ENCODE measurements around the gene C17orf114.

Gene C17orf114

GRCh38 chr17:4822835-4823234, 20.7 kb upstream of the C17orf114 start:
- no peak overlapping the region for H3K9ac ChIP-seq (ENCODE audit: low read length in 2 of 2)
- no peak overlapping the region for H3K4me3 ChIP-seq (ENCODE audit: low read length in 2 of 2)
- H3K4me1 ChIP-seq (ENCODE audit: control insufficient read depth, insufficient read depth, low read length): no peaks in the 10 kb centered on the region
- peaks cover 6 to 17% of the 10 kb centered on the region in 2 donors for H3K36me3 ChIP-seq (ENCODE audit: control insufficient read depth in 2 of 2, insufficient read depth in 2 of 2, low read length in 2 of 2)
- H3K9me3 ChIP-seq (ENCODE audit: control insufficient read depth in 2 of 2, low read length in 2 of 2): no peaks in the 10 kb centered on the region
- H3K27me3 ChIP-seq (ENCODE audit: control insufficient read depth in 1 of 2, insufficient read depth in 2 of 2, low read length in 2 of 2): no peaks in the 10 kb centered on the region
- no peak overlapping the region for H3K27ac ChIP-seq (ENCODE audit: low read length)

- H3K36me3 ChIP-seq (ENCODE audit: control insufficient read depth in 2 of 2, insufficient read depth in 2 of 2, low read length in 2 of 2): peaks cover 20 to 29% of the 10 kb centered on the region in 2 donors
- H3K9me3 ChIP-seq (ENCODE audit: control insufficient read depth in 2 of 2, low read length in 2 of 2): no peaks in the 10 kb centered on the region
- H3K27me3 ChIP-seq (ENCODE audit: control insufficient read depth in 1 of 2, insufficient read depth in 2 of 2, low read length in 2 of 2): no peaks in the 10 kb centered on the region
- H3K27ac ChIP-seq (ENCODE audit: low read length): no peak overlapping the region
- no peak overlapping the region for H3K4me3 ChIP-seq (ENCODE audit: low read length in 2 of 2)
- no peaks in the 10 kb centered on the region for H3K4me1 ChIP-seq (ENCODE audit: control insufficient read depth, insufficient read depth, low read length)
- H3K9ac ChIP-seq (ENCODE audit: low read length in 2 of 2): no peak overlapping the region
Measured at GRCh38 chr17:4818276-4818675, 16.1 kb upstream of the C17orf114 start.

GRCh38 chr17:4816826-4817225, 14.7 kb upstream of the C17orf114 start:
- Histone ChIP-seq H3K9me3 (ENCODE audit: control insufficient read depth in 2 of 2, low read length in 2 of 2) (no peaks in the 10 kb centered on the region), H3K27ac (ENCODE audit: low read length) (no peak overlapping the region), H3K36me3 (ENCODE audit: control insufficient read depth in 2 of 2, insufficient read depth in 2 of 2, low read length in 2 of 2) (peaks cover 17 to 24% of the 10 kb centered on the region in 2 donors), H3K4me1 (ENCODE audit: control insufficient read depth, insufficient read depth, low read length) (no peaks in the 10 kb centered on the region), H3K27me3 (ENCODE audit: control insufficient read depth in 1 of 2, insufficient read depth in 2 of 2, low read length in 2 of 2) (no peaks in the 10 kb centered on the region), H3K4me3 (ENCODE audit: low read length in 2 of 2) (no peak overlapping the region), H3K9ac (ENCODE audit: low read length in 2 of 2) (no peak overlapping the region)

- H3K4me1 ChIP-seq (ENCODE audit: control insufficient read depth, insufficient read depth, low read length): no peaks in the 10 kb centered on the region
Measured at GRCh38 chr17:4815043-4815675, 13.0 kb upstream of the C17orf114 start.

GRCh38 chr17:4812690-4813089, 10.6 kb upstream of the C17orf114 start:
- H3K9me3 ChIP-seq (ENCODE audit: control insufficient read depth in 2 of 2, low read length in 2 of 2): no peaks in the 10 kb centered on the region
- H3K4me3 ChIP-seq (ENCODE audit: low read length in 2 of 2): no peak overlapping the region
- H3K27ac ChIP-seq (ENCODE audit: low read length): no peak overlapping the region
- H3K4me1 ChIP-seq (ENCODE audit: control insufficient read depth, insufficient read depth, low read length): peaks cover 10% of the 10 kb centered on the region
- H3K36me3 ChIP-seq (ENCODE audit: control insufficient read depth in 2 of 2, insufficient read depth in 2 of 2, low read length in 2 of 2): peaks cover 14 to 21% of the 10 kb centered on the region in 2 donors
- no peak overlapping the region for H3K9ac ChIP-seq (ENCODE audit: low read length in 2 of 2)
- no peaks in the 10 kb centered on the region for H3K27me3 ChIP-seq (ENCODE audit: control insufficient read depth in 1 of 2, insufficient read depth in 2 of 2, low read length in 2 of 2)

More at GRCh38 chr17:4815043-4815675, 13.0 kb upstream of the C17orf114 start:
- no peaks in the 10 kb centered on the region for H3K27me3 ChIP-seq (ENCODE audit: control insufficient read depth in 1 of 2, insufficient read depth in 2 of 2, low read length in 2 of 2)
- peaks cover 17 to 28% of the 10 kb centered on the region in 2 donors for H3K36me3 ChIP-seq (ENCODE audit: control insufficient read depth in 2 of 2, insufficient read depth in 2 of 2, low read length in 2 of 2)
- H3K9me3 ChIP-seq (ENCODE audit: control insufficient read depth in 2 of 2, low read length in 2 of 2): no peaks in the 10 kb centered on the region
- H3K9ac ChIP-seq (ENCODE audit: low read length in 2 of 2): no peak overlapping the region
- H3K27ac ChIP-seq (ENCODE audit: low read length): no peak overlapping the region
- no peak overlapping the region for H3K4me3 ChIP-seq (ENCODE audit: low read length in 2 of 2)

- Histone ChIP-seq H3K36me3 (ENCODE audit: control insufficient read depth in 2 of 2, insufficient read depth in 2 of 2, low read length in 2 of 2) (peaks cover 7 to 19% of the 10 kb centered on the region in 2 donors), H3K4me1 (ENCODE audit: control insufficient read depth, insufficient read depth, low read length) (peaks cover 13% of the 10 kb centered on the region), H3K27ac (ENCODE audit: low read length) (no peak overlapping the region), H3K27me3 (ENCODE audit: control insufficient read depth in 1 of 2, insufficient read depth in 2 of 2, low read length in 2 of 2) (no peaks in the 10 kb centered on the region), H3K9me3 (ENCODE audit: control insufficient read depth in 2 of 2, low read length in 2 of 2) (no peaks in the 10 kb centered on the region), H3K4me3 (ENCODE audit: low read length in 2 of 2) (no peak overlapping the region), H3K9ac (ENCODE audit: low read length in 2 of 2) (no peak overlapping the region)
Measured at GRCh38 chr17:4811471-4811870, 9.3 kb upstream of the C17orf114 start.

GRCh38 chr17:4810696-4811290, 8.7 kb upstream of the C17orf114 start:
- Histone ChIP-seq H3K9ac (ENCODE audit: low read length in 2 of 2) (no peak overlapping the region), H3K4me3 (ENCODE audit: low read length in 2 of 2) (no peak overlapping the region), H3K9me3 (ENCODE audit: control insufficient read depth in 2 of 2, low read length in 2 of 2) (no peaks in the 10 kb centered on the region), H3K36me3 (ENCODE audit: control insufficient read depth in 2 of 2, insufficient read depth in 2 of 2, low read length in 2 of 2) (peaks cover 6 to 18% of the 10 kb centered on the region in 2 donors), H3K27ac (ENCODE audit: low read length) (no peak overlapping the region), H3K4me1 (ENCODE audit: control insufficient read depth, insufficient read depth, low read length) (peaks cover 13% of the 10 kb centered on the region), H3K27me3 (ENCODE audit: control insufficient read depth in 1 of 2, insufficient read depth in 2 of 2, low read length in 2 of 2) (no peaks in the 10 kb centered on the region)

- Histone ChIP-seq H3K9ac (ENCODE audit: low read length in 2 of 2) (no peak overlapping the region), H3K4me1 (ENCODE audit: control insufficient read depth, insufficient read depth, low read length) (peaks cover 13% of the 10 kb centered on the region), H3K36me3 (ENCODE audit: control insufficient read depth in 2 of 2, insufficient read depth in 2 of 2, low read length in 2 of 2) (peaks cover 0 to 4% of the 10 kb centered on the region in 2 donors), H3K4me3 (ENCODE audit: low read length in 2 of 2) (peak overlapping the region in 1 of 2 donors; percentile 77), H3K27ac (ENCODE audit: low read length) (no peak overlapping the region), H3K27me3 (ENCODE audit: control insufficient read depth in 1 of 2, insufficient read depth in 2 of 2, low read length in 2 of 2) (no peaks in the 10 kb centered on the region), H3K9me3 (ENCODE audit: control insufficient read depth in 2 of 2, low read length in 2 of 2) (no peaks in the 10 kb centered on the region)
Measured at GRCh38 chr17:4808378-4808767, 6.2 kb upstream of the C17orf114 start.

- Histone ChIP-seq H3K27me3 (ENCODE audit: control insufficient read depth in 1 of 2, insufficient read depth in 2 of 2, low read length in 2 of 2) (no peaks in the 10 kb centered on the region), H3K4me3 (ENCODE audit: low read length in 2 of 2) (peak overlapping the region; percentile 51 to 77), H3K4me1 (ENCODE audit: control insufficient read depth, insufficient read depth, low read length) (peaks cover 13% of the 10 kb centered on the region), H3K36me3 (ENCODE audit: control insufficient read depth in 2 of 2, insufficient read depth in 2 of 2, low read length in 2 of 2) (peaks cover 0 to 4% of the 10 kb centered on the region in 2 donors), H3K27ac (ENCODE audit: low read length) (no peak overlapping the region), H3K9ac (ENCODE audit: low read length in 2 of 2) (peak overlapping the region; percentile 38 to 55), H3K9me3 (ENCODE audit: control insufficient read depth in 2 of 2, low read length in 2 of 2) (no peaks in the 10 kb centered on the region)
Measured at GRCh38 chr17:4807605-4808377, 5.7 kb upstream of the C17orf114 start.

- Histone ChIP-seq H3K27ac (ENCODE audit: low read length) (no peak within 1 kb of the TSS), H3K9ac (ENCODE audit: low read length in 2 of 2) (peak within 1 kb of the TSS; percentile 59 to 69)
Measured at GRCh38 chr17:4806777-4807604, 4.9 kb upstream of the C17orf114 start, which contains the start of gene PLD2. Gene PLD2 (plus strand): TSS chr17:4807152. CDS start chr17:4807773, 621 bp downstream.

More at GRCh38 chr17:4806777-4807604, 4.9 kb upstream of the C17orf114 start, which contains the start of gene PLD2:
- peak within 1 kb of the TSS; percentile 69 to 77 for H3K4me3 ChIP-seq (ENCODE audit: low read length in 2 of 2)
- H3K27me3 ChIP-seq (ENCODE audit: control insufficient read depth in 1 of 2, insufficient read depth in 2 of 2, low read length in 2 of 2): no peaks in the 10 kb centered on the region
- H3K9me3 ChIP-seq (ENCODE audit: control insufficient read depth in 2 of 2, low read length in 2 of 2): no peaks in the 10 kb centered on the region
- H3K36me3 ChIP-seq (ENCODE audit: control insufficient read depth in 2 of 2, insufficient read depth in 2 of 2, low read length in 2 of 2): peaks cover 0 to 4% of the 10 kb centered on the region in 2 donors
- H3K4me1 ChIP-seq (ENCODE audit: control insufficient read depth, insufficient read depth, low read length): peaks cover 13% of the 10 kb centered on the region

Measured in stomach smooth muscle (tissue), 2 donors.